Measurements from ENCODE around the gene ELMO3. TPM values are rescaled to one million over a fixed set of nuclear protein-coding genes. Genes with fewer than 3 reads are reported as not detected.
A peak's percentile ranks its signal among the peaks of the same experiment; 100 is the strongest.

Gene ELMO3, protein sequence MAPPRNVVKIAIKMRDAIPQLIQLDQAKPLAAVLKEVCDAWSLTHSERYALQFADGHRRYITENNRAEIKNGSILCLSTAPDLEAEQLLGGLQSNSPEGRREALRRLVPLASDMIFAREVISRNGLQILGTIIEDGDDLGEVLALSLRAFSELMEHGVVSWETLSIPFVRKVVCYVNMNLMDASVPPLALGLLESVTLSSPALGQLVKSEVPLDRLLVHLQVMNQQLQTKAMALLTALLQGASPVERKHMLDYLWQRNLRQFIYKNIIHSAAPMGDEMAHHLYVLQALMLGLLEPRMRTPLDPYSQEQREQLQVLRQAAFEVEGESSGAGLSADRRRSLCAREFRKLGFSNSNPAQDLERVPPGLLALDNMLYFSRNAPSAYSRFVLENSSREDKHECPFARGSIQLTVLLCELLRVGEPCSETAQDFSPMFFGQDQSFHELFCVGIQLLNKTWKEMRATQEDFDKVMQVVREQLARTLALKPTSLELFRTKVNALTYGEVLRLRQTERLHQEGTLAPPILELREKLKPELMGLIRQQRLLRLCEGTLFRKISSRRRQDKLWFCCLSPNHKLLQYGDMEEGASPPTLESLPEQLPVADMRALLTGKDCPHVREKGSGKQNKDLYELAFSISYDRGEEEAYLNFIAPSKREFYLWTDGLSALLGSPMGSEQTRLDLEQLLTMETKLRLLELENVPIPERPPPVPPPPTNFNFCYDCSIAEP
- polyA plus RNA-seq (ENCODE audit: insufficient read length in 12 of 12) = 1 to 10 TPM in 5 of 12 donors, under 1 TPM in 5, not detected in 2; 0.49 to 4.7 (median 1.0) TPM
- long read RNA-seq, donor 1, transcript ELMO3-202 (20 exons, 2,531 nt) = major isoform, 7 of 17 reads
- long read RNA-seq, donor 1, partial matches to known transcripts = 10 of 17 reads
- long read RNA-seq, donor 1, other reads (novel, unspliced or antisense) = 0 of 17 reads
- long read RNA-seq, donor 2, partial matches to known transcripts = 0 of 1 reads
- long read RNA-seq, donor 2, other reads (novel, unspliced or antisense) = 0 of 1 reads
- long read RNA-seq, donor 3 = 0 reads
- long read RNA-seq, donor 4 = 0 reads
- long read RNA-seq, donor 5 = 0 reads
- long read RNA-seq, donor 6 = 0 reads
- long read RNA-seq, donor 7 = 0 reads
- long read RNA-seq, donor 8 = 0 reads
- long read RNA-seq, donor 9, partial matches to known transcripts = 0 of 1 reads
- long read RNA-seq, donor 9, other reads (novel, unspliced or antisense) = 0 of 1 reads
- long read RNA-seq, donor 10 = 0 reads
- long read RNA-seq, donor 11 = 0 reads

GRCh38 chr16:67199011-67199807, at the start of gene ELMO3:
Gene ELMO3 (plus strand): TSS chr16:67199131. CDS start chr16:67199327, 196 bp downstream.
- no peak for DNase-seq

- no peak for DNase-seq
These were observed 49.5 kb upstream of the ELMO3 start for GRCh38 chr16:67149276-67150046.

- peak; percentile 82 for DNase-seq
These were observed 48.7 kb upstream of the ELMO3 start for GRCh38 chr16:67150047-67150832.

GRCh38 chr16:67150833-67151396, 48.0 kb upstream of the ELMO3 start, which contains the start of gene B3GNT9:
Gene B3GNT9 (minus strand): TSS chr16:67150998. CDS start chr16:67150485, 513 bp downstream.
- peak; percentile 91 for DNase-seq

DNA sequence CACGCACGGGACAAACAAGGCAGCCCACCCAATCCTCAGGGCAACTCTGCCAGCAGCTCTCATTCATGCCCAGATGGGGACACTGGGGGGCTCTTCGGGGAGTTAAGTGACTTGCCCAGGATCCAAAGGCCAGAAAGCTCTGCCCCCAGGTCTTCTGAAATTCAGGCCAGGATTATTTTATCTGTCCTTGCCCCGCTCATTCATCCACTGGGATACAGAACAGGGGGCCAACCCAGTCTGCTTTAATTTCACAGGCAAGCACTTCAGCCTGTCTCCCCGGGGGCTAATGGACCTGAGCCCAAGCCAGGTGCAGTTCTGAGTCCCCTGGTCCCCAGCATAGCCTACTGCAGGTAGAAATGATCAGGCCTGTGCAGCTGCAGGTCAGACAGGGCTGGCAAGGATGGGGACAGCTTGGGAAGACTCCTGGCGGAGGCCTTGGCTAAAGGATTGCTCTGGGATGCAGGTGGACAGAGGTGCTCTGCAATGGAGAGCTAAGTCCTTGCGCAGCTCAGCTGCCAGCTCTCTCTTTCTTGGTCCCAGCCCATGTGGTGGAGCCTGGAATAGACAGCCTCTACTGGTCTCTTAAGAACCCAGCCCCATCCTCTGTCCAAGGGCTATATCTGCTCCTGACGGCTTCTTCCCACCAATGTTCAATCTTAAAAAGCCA, 47.4 kb upstream of the ELMO3 start:
- DNase-seq = no peak

DNA sequence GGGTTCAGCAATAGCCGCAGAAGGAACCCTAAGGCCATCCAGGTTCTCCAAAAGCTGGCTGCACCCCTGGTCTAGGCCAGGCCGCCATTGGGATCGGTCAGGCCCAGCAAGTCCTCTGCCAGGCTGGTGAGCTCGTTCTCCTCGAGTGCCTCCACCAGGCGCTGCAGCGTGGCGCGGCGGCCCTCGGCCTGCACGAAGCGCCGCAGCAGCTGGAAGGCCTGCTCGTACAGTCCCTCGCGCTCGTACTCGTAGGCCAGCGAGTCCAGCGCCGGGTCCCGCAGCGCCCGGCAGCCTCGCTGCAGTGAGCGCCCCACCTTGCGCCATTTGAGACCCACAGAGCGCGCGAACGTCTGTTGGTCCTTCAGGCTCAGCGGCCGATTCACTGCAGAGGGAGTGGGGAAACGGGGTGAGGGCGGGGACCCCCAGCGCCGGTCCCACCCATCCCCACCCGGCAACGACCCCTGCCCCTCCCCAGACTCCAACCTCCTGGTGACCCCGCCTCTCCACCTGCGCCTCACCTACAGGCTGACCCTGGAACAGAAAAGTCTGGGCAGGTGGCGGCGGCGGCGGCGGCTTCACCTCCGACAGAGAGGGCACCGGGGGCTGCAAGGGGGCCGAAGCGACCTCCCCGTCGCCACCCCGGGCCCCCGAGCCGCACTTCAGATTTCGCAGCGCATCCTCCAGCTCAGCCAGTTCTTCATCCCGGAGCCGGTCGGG, 44.2 kb upstream of the ELMO3 start:
- DNase-seq = no peak

- peak; percentile 81 for DNase-seq
These were observed 43.4 kb upstream of the ELMO3 start for GRCh38 chr16:67155295-67156142.

- DNase-seq = no peak
These were observed 42.6 kb upstream of the ELMO3 start for GRCh38 chr16:67156143-67156844.

GRCh38 chr16:67157106-67157748, 41.7 kb upstream of the ELMO3 start:
- no peak for DNase-seq

DNA sequence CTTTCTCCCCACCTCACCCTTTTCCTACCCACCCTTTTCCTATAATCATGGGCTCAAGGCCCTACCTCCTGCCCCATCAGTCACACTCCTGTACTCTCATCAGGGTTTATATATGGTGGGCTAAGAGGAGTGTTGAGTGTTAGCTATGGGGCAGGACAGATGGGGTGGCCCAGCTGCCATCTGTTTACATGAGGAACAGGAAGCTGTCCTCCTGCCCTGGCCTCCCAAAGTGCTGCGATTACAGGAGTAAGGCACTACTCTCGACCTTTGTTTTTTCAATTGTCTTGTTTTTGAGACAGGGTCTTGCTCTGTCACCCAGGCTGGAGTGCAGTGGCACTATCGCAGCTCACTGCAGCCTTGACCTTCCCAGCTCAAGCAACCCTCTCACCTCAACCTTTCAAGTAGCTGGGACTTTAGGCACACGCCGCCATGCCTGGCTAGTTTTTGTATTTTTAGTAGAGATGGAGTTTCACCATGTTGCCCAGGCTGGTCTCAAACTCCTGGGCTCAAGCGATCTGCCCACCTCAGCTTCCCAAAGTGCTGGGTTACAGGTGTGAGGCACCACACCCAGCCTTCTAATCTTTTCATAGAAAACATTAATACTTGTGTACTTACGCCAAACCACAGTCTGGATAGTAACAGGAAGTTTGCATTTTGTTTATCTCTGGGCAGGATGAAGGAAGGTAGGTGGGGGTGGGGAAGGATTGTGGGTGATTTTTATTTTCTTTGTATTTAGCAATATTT, 40.9 kb upstream of the ELMO3 start:
- DNase-seq = no peak

DNA sequence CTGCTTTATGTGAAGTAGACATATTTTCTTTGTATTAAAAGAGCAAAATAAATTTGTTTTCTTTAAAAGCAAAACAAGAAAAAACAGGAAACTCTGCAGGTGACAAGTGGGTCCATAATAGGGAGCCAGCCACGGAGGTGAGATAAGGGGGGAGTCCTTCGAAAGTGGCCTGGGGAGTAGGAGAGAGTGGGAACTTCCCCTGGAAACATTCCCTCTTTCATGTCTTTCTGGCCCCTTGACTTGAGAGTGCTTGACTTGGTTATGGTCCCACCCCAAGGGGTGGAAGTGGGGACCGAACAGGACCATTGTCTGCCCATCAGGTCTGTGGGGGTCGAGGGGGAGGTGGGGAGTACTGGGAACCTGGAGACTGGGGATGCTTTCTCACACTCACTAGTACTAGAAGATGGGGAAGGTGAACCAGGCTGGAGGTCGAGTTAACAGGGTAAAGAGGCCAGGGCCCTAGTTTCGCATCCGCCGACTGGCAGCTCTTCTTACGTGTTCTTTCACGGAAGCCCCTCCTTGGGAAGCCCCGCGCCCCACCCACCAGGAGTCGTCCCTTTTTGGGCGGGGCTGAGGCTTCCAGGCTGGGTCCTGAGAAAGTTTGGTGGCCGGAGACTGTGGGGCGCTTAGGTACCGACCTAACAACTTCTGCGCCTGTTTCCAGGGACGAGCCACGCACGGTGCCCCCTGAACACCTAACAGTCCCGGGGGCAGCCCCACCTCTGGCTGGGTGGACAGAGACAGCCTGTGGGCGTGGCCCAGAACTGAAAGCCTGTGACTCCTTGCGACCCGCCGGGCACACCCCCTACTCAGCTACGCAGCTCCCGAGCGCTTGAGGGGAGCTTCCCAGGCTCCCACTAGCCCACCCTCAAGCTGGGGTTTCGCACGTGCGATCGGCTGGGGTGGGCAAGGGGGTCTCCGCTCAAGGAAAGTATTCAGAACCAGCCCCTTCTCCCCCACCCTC, 40.0 kb upstream of the ELMO3 start:
- DNase-seq = no peak

DNA sequence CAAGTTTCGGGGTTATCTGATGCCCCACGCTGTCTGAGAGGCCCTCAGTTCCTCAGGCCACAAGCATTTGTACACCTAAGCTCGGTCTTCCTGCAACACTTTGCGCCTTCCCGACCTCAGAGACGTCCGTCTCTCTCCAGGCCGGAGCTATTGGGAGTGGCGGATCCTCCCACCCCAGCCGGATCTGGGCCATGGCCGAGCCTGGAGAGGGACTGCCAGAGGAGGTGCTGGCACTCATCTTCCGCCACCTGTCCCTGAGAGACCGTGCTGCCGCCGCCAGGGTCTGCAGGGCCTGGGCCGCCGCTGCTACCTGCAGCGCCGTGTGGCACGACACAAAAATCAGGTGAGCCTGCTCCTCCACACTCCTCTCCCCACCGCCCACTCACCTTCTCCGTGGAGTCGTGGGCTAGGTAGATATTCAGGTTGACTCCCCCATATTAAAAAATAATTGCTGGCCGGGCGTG, 37.3 kb upstream of the ELMO3 start:
- no peak for DNase-seq

DNA sequence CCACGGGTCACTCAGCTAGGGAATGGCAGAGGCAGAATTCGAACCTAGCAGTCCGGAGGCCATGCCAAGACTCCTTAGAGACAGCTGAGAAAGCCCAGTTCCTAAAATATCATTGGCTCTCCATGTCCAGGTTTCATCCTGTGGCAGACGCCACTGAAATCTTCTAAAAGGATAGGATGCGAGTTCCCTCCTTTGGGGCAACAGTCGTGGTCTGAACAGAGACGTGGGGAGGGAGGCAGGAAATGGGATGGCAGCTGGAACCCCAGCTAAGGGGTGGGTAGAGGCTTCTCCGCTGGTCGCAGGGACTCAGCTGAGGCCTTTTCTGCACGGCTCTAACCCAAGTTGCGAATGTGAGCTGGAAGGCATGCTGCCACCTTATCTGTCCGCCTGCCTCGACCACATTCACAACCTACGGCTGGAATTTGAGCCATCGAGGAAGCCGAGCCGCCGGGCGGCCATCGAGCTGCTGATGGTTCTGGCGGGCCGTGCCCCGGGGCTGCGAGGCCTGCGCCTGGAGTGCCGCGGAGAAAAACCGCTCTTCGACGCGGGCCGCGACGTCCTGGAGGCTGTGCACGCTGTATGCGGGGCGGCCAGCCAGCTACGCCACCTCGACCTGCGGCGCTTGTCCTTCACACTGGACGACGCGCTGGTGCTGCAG, 36.3 kb upstream of the ELMO3 start:
- no peak for DNase-seq
